ENCODE results near the gene RBMX. TPM values are rescaled to one million over a fixed set of nuclear protein-coding genes. Genes with fewer than 3 reads are reported as not detected.

The RBMX gene
- total RNA-seq, 1 donor from 2014 or later = 445 TPM

DNA sequence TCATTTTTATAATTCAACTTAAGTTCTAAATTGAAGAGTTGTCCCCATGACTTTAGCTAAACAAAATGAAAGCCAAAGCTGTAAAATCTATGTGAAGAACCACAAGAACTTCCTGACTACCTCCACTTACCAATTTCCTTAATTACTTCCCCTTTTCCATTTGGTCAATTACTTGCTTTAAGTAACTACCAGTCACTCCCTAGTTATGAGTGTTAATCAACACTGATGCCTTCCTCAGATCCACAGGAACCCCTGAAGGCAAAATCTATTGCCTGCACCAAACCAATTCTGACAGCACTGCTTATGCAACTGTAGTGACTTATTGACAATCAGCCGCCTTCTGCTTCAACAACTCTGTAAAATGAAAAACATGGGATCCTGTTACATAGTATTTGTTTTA lies 10.5 kb downstream of the RBMX start:
- TF ChIP-seq, protein P1, sequence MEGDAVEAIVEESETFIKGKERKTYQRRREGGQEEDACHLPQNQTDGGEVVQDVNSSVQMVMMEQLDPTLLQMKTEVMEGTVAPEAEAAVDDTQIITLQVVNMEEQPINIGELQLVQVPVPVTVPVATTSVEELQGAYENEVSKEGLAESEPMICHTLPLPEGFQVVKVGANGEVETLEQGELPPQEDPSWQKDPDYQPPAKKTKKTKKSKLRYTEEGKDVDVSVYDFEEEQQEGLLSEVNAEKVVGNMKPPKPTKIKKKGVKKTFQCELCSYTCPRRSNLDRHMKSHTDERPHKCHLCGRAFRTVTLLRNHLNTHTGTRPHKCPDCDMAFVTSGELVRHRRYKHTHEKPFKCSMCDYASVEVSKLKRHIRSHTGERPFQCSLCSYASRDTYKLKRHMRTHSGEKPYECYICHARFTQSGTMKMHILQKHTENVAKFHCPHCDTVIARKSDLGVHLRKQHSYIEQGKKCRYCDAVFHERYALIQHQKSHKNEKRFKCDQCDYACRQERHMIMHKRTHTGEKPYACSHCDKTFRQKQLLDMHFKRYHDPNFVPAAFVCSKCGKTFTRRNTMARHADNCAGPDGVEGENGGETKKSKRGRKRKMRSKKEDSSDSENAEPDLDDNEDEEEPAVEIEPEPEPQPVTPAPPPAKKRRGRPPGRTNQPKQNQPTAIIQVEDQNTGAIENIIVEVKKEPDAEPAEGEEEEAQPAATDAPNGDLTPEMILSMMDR (IDR thresholded peaks at IDR 0.05; ENCODE audit: unreplicated experiment) = no peak
- Mint-ChIP-seq H3K4me1 (ENCODE audit: low read depth) (peaks cover 5% of the 10 kb centered on the region), H3K27me3 (no peaks in the 10 kb centered on the region), H3K9me3 (ENCODE audit: low read depth) (peaks cover 7% of the 10 kb centered on the region), H3K4me3 (ENCODE audit: low read depth) (no peak overlapping the region), H3K27ac (peak overlapping the region; percentile 62), H3K36me3 (ENCODE audit: insufficient read depth) (peaks cover 29% of the 10 kb centered on the region)
- DNase-seq (ENCODE audit: low spot score, unreplicated experiment) = no peak

DNA sequence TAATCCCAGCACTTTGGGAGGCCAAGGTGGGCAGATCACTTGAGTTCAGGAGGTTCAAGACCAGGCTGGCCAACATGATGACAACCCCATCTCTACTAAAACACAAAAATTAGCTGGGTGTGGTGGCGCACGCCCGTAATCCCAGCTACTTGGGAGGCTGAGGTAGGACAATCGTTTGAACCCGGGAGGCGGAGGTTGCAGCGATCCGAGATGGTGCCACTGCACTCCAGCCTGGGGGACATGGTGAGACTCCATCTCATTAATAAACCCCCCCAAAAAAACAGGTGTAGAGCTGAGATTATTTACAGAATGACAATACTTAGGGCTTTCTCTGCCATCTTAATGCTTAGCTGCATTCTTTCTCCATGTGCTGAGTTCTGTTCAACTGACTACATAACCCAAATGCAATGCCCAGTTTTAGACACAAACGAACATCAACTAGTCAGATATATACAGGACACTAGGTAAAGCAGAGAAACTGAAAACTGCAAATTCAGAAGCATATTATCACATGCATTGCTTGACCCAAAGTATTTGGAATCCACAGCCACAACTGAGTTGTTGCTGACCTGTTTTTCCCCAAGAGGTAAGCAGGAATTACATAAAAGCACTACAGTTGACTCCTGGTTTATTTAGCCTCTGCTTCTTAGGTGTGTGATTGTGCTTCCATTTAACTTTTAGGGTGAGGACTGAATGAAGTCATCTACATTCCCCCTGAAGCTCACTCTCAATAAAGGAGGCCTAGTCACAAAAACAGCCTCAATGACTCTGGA lies 12.1 kb downstream of the RBMX start:
- Mint-ChIP-seq H3K36me3 (ENCODE audit: insufficient read depth) (peaks cover 26% of the 10 kb centered on the region), H3K27ac (no peak overlapping the region), H3K9me3 (ENCODE audit: low read depth) (peaks cover 5% of the 10 kb centered on the region), H3K4me1 (ENCODE audit: low read depth) (peaks cover 4% of the 10 kb centered on the region), H3K27me3 (no peaks in the 10 kb centered on the region), H3K4me3 (ENCODE audit: low read depth) (no peak overlapping the region)
- DNase-seq (ENCODE audit: low spot score, unreplicated experiment) = no peak
- TF ChIP-seq, protein P1 (IDR thresholded peaks at IDR 0.05; ENCODE audit: unreplicated experiment) = no peak

- Mint-ChIP-seq H3K9me3 (ENCODE audit: low read depth) (peaks cover 5% of the 10 kb centered on the region), H3K27me3 (no peaks in the 10 kb centered on the region), H3K4me1 (ENCODE audit: low read depth) (peaks cover 4% of the 10 kb centered on the region), H3K36me3 (ENCODE audit: insufficient read depth) (peaks cover 25% of the 10 kb centered on the region), H3K27ac (no peak overlapping the region), H3K4me3 (ENCODE audit: low read depth) (no peak overlapping the region)
- TF ChIP-seq, protein P1 (IDR thresholded peaks at IDR 0.05; ENCODE audit: unreplicated experiment) = no peak
- DNase-seq (ENCODE audit: low spot score, unreplicated experiment) = no peak
These were observed 13.0 kb downstream of the RBMX start for GRCh38 chrX:136867518-136867917.

DNA sequence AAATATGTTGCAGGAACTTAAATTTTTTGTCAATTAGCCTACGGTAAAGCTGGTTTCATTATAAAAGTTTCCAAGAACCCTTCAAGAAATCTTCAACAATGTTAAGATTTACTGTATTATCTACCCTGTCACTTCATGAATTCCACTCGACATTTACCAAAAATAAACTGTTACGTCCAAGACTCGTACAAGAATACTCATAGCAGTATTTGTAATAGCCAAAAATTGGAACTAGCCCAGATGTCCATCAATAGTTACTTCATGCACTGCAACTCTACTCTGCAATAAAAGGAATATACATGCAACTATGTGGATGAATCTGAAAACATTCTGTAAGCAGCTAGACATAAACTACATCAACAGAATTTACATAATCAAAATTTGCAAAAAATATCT lies 13.4 kb downstream of the RBMX start:
- Mint-ChIP-seq H3K27me3 (no peaks in the 10 kb centered on the region), H3K9me3 (ENCODE audit: low read depth) (peaks cover 5% of the 10 kb centered on the region), H3K4me3 (ENCODE audit: low read depth) (no peak overlapping the region), H3K4me1 (ENCODE audit: low read depth) (peaks cover 4% of the 10 kb centered on the region), H3K36me3 (ENCODE audit: insufficient read depth) (peaks cover 23% of the 10 kb centered on the region), H3K27ac (no peak overlapping the region)
- no peak for DNase-seq (ENCODE audit: low spot score, unreplicated experiment)
- TF ChIP-seq, protein P1 (IDR thresholded peaks at IDR 0.05; ENCODE audit: unreplicated experiment) = no peak

GRCh38 chrX:136866337-136867095 lies 14.0 kb downstream of the RBMX start:
- Mint-ChIP-seq H3K4me3 (ENCODE audit: low read depth) (no peak overlapping the region), H3K9me3 (ENCODE audit: low read depth) (peaks cover 11% of the 10 kb centered on the region), H3K4me1 (ENCODE audit: low read depth) (peaks cover 4% of the 10 kb centered on the region), H3K27me3 (no peaks in the 10 kb centered on the region), H3K27ac (peak overlapping the region; percentile 43), H3K36me3 (ENCODE audit: insufficient read depth) (peaks cover 25% of the 10 kb centered on the region)
- TF ChIP-seq, protein P1 (IDR thresholded peaks at IDR 0.05; ENCODE audit: unreplicated experiment) = no peak
- no peak for DNase-seq (ENCODE audit: low spot score, unreplicated experiment)
